ENCODE data around the gene SLN. TPM values are rescaled to one million over a fixed set of nuclear protein-coding genes. Genes with fewer than 3 reads are reported as not detected.

SLN gene
- total RNA-seq, 3 donors from 2014 or later, result not detected

GRCh38 chr11:107732689-107733051, 20.8 kb upstream of the SLN start:
- H3K27me3 ChIP-seq, result no peaks in the 10 kb centered on the region
- intact Hi-C loops (cut with DNase I; ENCODE audit: low total_unique reads), result no loop called here
- DNase-seq (ENCODE audit: low spot score in 2 of 2), result no peak
- H3K9me3 ChIP-seq, result peaks cover 0 to 3% of the 10 kb centered on the region in 2 donors
- no peaks in the 10 kb centered on the region for H3K36me3 ChIP-seq
- no peaks in the 10 kb centered on the region for H3K4me1 ChIP-seq
- peak overlapping the region in 1 of 3 donors; percentile 9 for H3K4me3 ChIP-seq
- H3K27ac ChIP-seq, result no peak overlapping the region
- TF ChIP-seq, protein P1, sequence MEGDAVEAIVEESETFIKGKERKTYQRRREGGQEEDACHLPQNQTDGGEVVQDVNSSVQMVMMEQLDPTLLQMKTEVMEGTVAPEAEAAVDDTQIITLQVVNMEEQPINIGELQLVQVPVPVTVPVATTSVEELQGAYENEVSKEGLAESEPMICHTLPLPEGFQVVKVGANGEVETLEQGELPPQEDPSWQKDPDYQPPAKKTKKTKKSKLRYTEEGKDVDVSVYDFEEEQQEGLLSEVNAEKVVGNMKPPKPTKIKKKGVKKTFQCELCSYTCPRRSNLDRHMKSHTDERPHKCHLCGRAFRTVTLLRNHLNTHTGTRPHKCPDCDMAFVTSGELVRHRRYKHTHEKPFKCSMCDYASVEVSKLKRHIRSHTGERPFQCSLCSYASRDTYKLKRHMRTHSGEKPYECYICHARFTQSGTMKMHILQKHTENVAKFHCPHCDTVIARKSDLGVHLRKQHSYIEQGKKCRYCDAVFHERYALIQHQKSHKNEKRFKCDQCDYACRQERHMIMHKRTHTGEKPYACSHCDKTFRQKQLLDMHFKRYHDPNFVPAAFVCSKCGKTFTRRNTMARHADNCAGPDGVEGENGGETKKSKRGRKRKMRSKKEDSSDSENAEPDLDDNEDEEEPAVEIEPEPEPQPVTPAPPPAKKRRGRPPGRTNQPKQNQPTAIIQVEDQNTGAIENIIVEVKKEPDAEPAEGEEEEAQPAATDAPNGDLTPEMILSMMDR (IDR thresholded peaks at IDR 0.05), result no peak
- no peak for TF ChIP-seq POLR2AphosphoS5 (IDR thresholded peaks at IDR 0.05)

GRCh38 chr11:107731941-107732688, 20.3 kb upstream of the SLN start:
- Histone ChIP-seq H3K36me3 (no peaks in the 10 kb centered on the region), H3K27ac (no peak overlapping the region), H3K4me3 (peak overlapping the region in 1 of 3 donors; percentile 9), H3K27me3 (no peaks in the 10 kb centered on the region), H3K4me1 (no peaks in the 10 kb centered on the region), H3K9me3 (peaks cover 0 to 3% of the 10 kb centered on the region in 2 donors)
- intact Hi-C loops (cut with DNase I; ENCODE audit: low total_unique reads), result no loop called here
- no peak for DNase-seq (ENCODE audit: low spot score in 2 of 2)
- TF ChIP-seq POLR2AphosphoS5 (IDR thresholded peaks at IDR 0.05), result no peak
- TF ChIP-seq POLR2A (IDR thresholded peaks at IDR 0.05), result no peak
- TF ChIP-seq, protein P1 (IDR thresholded peaks at IDR 0.05), result no peak

- no peaks in the 10 kb centered on the region for H3K36me3 ChIP-seq
- no peaks in the 10 kb centered on the region for H3K9me3 ChIP-seq
- no peak for DNase-seq (ENCODE audit: low spot score in 2 of 2)
- no peaks in the 10 kb centered on the region for H3K27me3 ChIP-seq
- intact Hi-C loops (cut with DNase I; ENCODE audit: low total_unique reads), result no loop called here
- no peak overlapping the region for H3K27ac ChIP-seq
- no peaks in the 10 kb centered on the region for H3K4me1 ChIP-seq
- TF ChIP-seq POLR2A (IDR thresholded peaks at IDR 0.05) (no peak), POLR2AphosphoS5 (IDR thresholded peaks at IDR 0.05) (no peak)
- TF ChIP-seq, protein P1 (IDR thresholded peaks at IDR 0.05), result no peak
- no peak overlapping the region for H3K4me3 ChIP-seq
These were observed 10.8 kb upstream of the SLN start for GRCh38 chr11:107722662-107723061.

DNA sequence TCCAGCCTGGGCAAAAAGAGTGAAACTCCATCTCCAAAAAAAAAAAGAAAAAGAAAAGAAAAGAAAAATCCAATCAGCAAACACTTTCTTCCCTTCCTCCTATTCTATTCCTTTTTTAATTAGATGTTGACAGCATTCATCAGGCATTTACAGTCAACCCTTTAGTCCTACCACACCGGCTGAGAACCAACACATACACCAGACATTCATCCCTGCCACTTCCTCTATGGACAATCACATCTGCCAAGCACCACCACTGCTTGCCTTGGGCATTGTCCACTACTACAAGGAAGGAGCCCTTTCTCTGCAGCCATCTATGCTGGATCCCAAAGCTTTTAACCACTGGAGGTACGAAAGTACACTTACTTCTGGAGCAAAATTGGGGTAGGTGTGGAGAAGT, 9.4 kb upstream of the SLN start:
- TF ChIP-seq, protein P1 (IDR thresholded peaks at IDR 0.05), result no peak
- TF ChIP-seq POLR2A (IDR thresholded peaks at IDR 0.05), result no peak
- TF ChIP-seq POLR2AphosphoS5 (IDR thresholded peaks at IDR 0.05), result no peak
- H3K4me3 ChIP-seq, result no peak overlapping the region
- no peak for DNase-seq (ENCODE audit: low spot score in 2 of 2)
- no peaks in the 10 kb centered on the region for H3K36me3 ChIP-seq
- H3K27me3 ChIP-seq, result no peaks in the 10 kb centered on the region
- no peaks in the 10 kb centered on the region for H3K9me3 ChIP-seq
- no peaks in the 10 kb centered on the region for H3K4me1 ChIP-seq
- H3K27ac ChIP-seq, result no peak overlapping the region
- intact Hi-C loops (cut with DNase I; ENCODE audit: low total_unique reads), result no loop called here

DNA sequence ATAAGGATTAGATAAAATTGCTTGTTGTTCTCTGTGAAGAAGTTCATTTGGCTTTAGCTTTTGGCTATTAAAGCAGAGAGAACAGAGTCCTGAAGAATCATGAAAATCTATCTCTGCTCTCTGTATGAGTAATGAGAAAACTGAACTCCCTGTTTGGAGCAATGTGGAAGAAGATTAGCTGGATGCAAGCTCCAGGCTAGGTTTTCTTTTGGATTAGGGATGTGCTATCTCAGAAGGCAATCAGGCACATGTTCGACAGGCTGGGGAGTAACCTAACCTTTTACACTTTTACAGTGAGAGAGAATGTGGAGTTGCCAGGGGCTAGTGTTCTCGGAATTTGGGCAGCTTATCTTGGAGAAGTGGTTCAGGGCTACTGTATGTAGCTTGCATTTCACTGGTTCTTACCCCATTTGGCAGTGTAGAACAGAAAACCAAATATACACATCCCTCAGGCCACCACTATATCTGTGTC, 8.5 kb upstream of the SLN start:
- H3K4me3 ChIP-seq, result no peak overlapping the region
- H3K27ac ChIP-seq, result no peak overlapping the region
- H3K27me3 ChIP-seq, result no peaks in the 10 kb centered on the region
- intact Hi-C loops (cut with DNase I; ENCODE audit: low total_unique reads), result no loop called here
- no peaks in the 10 kb centered on the region for H3K9me3 ChIP-seq
- no peaks in the 10 kb centered on the region for H3K36me3 ChIP-seq
- no peak for DNase-seq (ENCODE audit: low spot score in 2 of 2)
- no peaks in the 10 kb centered on the region for H3K4me1 ChIP-seq
- TF ChIP-seq, protein P1 (IDR thresholded peaks at IDR 0.05), result no peak
- TF ChIP-seq POLR2A (IDR thresholded peaks at IDR 0.05), result no peak
- TF ChIP-seq POLR2AphosphoS5 (IDR thresholded peaks at IDR 0.05), result no peak

Measured in breast epithelium (tissue), 4 donors.